ENCODE data around the gene ARHGEF28. TPM values are rescaled to one million over a fixed set of nuclear protein-coding genes. Genes with fewer than 3 reads are reported as not detected.

ARHGEF28 gene
- total RNA-seq, 4 donors from 2014 or later = 30.9 to 54.7 (median 36.2) TPM

DNA sequence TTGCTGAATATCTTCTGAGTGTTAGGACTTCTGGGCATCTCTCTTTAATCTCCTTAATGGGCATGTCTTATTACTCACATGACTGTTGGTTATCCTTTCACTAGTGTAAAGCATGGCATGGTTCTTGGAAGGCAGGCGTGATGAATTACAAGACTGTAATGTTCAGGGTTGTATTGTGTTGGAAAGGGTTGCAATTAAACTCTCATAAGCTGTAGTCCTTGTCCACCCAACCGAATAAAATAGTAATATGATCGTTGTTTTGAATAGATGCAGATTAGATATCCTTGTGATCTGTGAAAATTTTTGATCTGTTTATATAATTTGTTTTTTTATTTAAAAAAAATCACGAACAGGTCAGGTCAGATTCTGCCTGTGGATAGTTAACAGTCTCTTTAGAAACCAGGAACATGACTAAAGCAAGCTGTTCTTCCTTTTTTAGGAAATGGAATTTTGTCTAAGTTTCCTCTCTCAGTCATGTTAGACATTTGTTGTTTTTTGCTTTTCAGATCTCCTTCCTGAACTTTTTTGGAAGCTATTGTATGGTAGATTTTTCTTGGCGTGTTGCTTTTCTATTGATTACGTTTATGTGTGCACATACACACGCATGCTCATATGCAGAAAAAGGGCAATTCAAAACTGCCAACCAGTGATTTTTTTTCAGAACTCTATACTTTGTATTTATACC, 121.8 kb downstream of the ARHGEF28 start:
- intact Hi-C loops (cut with DNase I; ENCODE audit: low total_unique reads) = no loop called here
- no peak overlapping the region for H3K4me3 ChIP-seq (ENCODE audit: low read depth, poor library complexity, severe bottlenecking)
- no peak for TF ChIP-seq POLR2A (IDR thresholded peaks at IDR 0.05)
- TF ChIP-seq, protein P1, sequence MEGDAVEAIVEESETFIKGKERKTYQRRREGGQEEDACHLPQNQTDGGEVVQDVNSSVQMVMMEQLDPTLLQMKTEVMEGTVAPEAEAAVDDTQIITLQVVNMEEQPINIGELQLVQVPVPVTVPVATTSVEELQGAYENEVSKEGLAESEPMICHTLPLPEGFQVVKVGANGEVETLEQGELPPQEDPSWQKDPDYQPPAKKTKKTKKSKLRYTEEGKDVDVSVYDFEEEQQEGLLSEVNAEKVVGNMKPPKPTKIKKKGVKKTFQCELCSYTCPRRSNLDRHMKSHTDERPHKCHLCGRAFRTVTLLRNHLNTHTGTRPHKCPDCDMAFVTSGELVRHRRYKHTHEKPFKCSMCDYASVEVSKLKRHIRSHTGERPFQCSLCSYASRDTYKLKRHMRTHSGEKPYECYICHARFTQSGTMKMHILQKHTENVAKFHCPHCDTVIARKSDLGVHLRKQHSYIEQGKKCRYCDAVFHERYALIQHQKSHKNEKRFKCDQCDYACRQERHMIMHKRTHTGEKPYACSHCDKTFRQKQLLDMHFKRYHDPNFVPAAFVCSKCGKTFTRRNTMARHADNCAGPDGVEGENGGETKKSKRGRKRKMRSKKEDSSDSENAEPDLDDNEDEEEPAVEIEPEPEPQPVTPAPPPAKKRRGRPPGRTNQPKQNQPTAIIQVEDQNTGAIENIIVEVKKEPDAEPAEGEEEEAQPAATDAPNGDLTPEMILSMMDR (IDR thresholded peaks at IDR 0.05) = no peak
- no peak for DNase-seq (ENCODE audit: low spot score in 2 of 2)
- 72 to 78% methylated on average over 7 of the region's 7 CpGs for WGBS, 2 donors

DNA sequence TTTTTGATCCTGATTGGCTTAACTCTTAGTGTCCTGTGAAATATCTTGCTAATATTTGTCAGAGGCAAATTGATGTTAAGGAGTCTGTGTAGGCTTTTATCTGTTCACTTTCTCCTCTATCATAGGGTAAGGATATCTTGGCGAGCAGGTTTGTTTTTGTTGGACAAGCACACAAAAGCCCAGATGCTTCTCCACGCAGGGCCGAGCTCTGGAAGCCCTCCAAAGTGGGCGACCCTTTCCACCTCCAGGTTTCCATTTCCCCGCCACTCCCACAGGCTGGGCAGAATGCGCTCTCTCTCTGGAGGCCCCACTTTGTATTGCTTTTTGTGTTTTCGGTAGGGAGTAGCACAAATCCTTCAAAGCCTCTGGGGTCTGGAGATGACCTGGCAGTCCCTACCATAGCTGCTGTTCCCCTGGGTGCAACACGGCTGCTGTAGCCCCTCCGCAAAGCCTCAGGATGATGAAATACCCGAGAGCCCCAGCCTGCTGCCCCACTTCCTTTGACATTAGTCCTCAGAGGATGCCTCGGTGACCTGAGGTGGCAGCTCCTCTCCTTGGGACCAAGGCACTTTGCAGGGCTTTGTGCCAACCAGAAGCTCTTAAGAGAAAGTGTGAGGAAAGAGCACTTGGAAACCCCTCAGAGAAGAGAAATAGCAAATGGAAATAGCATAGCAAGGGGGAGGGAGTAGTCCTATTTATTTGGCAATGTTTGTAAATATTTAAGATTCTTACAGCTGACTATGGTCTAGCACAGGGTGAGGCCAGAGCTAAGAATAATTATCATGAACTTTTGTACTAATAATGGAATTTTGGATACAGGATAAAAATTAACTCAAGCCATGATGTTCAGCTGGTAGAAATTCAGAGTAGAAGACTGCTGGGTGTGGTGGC, 122.8 kb downstream of the ARHGEF28 start:
- intact Hi-C loops (cut with DNase I; ENCODE audit: low total_unique reads) = no loop called here
- H3K4me3 ChIP-seq (ENCODE audit: low read depth, poor library complexity, severe bottlenecking) = no peak overlapping the region
- TF ChIP-seq, protein P1 (IDR thresholded peaks at IDR 0.05) = no peak
- TF ChIP-seq POLR2A (IDR thresholded peaks at IDR 0.05) = no peak
- DNase-seq (ENCODE audit: low spot score in 2 of 2) = no peak
- 62 to 80% methylated on average over 11 of the region's 11 CpGs for WGBS, 2 donors

DNA sequence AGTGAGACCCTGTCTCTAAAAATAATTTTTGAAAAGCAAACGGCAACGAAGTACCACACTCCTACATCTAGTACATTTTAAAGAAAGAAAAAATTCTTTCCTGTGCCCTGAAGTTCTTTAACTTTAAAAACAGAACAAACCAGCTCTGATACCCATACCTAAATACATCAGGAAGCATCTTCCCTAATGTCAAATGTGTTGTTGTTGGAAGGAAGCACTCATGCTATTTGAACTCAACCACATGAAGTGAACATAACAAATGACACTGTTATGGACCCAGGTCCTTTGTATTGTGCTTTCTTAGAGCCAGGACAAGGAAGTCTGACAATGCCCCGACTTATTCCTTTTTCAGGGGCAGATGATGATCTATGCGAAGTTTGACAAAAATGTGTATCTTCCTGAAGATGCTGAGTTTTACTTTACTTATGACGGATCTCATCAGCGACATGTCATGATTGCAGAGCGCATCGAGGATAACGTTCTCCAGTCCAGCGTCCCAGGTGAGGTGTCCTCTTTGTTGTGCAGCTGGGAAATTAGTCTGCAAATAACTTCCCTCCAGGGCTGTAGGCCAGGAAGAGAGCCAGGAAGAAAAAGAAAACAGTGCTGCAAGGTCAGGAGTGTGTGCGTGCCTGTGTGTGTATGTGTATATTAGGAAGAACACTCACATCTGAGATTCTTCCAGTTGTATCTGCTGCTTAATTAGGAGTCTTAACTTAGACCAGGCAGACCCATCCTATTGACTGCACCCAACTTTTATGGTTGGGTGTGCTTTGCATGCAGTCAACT, 123.7 kb downstream of the ARHGEF28 start:
- DNase-seq (ENCODE audit: low spot score in 2 of 2) = no peak
- WGBS, 2 donors = 74 to 84% methylated on average over 11 of the region's 11 CpGs
- intact Hi-C loops (cut with DNase I; ENCODE audit: low total_unique reads) = no loop called here
- H3K4me3 ChIP-seq (ENCODE audit: low read depth, poor library complexity, severe bottlenecking) = no peak overlapping the region
- TF ChIP-seq, protein P1 (IDR thresholded peaks at IDR 0.05) = no peak
- TF ChIP-seq POLR2A (IDR thresholded peaks at IDR 0.05) = no peak

DNA sequence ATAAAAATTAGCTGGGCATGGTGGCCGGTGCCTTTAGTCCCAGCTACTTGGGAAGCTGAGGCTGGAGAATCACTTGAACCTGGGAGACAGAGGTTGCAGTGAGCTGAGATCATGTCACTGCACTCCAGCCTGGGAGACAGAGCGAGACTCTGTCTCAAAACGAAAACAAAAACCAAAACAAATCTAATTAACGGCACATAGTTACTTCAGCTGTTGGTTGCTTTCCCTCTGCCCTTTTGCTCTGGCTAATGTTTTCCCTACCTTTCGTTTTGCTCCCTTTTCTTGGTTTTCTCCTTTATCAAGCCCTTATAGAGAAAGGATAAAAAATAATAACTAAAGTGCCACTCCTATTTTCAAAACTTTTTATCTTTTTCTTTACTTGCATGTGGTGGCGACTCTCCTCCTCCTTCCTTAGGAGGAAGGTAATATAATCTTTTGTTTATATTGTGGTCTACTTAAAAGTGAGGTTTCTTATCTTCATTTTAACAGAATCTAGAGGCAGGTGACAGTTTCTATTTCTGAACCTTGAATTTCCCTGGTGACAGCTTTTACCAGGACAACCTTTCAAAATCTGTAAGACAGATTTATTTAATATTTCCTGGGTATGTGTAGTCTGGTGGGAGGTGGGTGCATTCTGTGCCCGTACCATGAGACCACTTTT, 125.4 kb downstream of the ARHGEF28 start:
- H3K4me3 ChIP-seq (ENCODE audit: low read depth, poor library complexity, severe bottlenecking) = no peak overlapping the region
- TF ChIP-seq, protein P1 (IDR thresholded peaks at IDR 0.05) = no peak
- no peak for TF ChIP-seq POLR2A (IDR thresholded peaks at IDR 0.05)
- 82 to 87% methylated on average over 7 of the region's 7 CpGs for WGBS, 2 donors
- intact Hi-C loops (cut with DNase I; ENCODE audit: low total_unique reads) = no loop called here
- no peak for DNase-seq (ENCODE audit: low spot score in 2 of 2)

DNA sequence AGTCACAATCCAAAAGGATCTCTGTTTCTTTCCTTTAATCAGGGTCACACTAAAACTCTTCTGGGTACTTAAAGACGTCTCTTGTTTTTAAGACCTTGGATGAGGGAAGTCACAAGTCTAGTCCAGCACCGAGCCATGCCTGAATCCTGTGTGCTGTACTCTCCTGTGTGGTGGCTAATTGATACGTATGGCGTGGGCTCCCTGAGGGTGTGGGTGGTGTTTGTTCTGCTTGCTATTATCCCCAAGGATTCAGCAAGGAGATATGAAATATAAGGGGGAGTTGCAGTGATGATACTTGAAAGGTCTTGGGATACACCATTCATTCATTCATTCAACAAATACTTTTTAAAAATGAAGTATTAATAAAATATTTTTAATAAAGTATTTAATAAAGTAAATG, 128.3 kb downstream of the ARHGEF28 start:
- intact Hi-C loops (cut with DNase I; ENCODE audit: low total_unique reads) = no loop called here
- DNase-seq (ENCODE audit: low spot score in 2 of 2) = no peak
- no peak for TF ChIP-seq POLR2A (IDR thresholded peaks at IDR 0.05)
- 81 to 85% methylated on average over 4 of the region's 4 CpGs for WGBS, 2 donors
- H3K4me3 ChIP-seq (ENCODE audit: low read depth, poor library complexity, severe bottlenecking) = no peak overlapping the region
